ENCODE data around the gene RPN2. TPM values are rescaled to one million over a fixed set of nuclear protein-coding genes. Genes with fewer than 3 reads are reported as not detected.
A peak's percentile ranks its signal among the peaks of the same experiment; 100 is the strongest.

The RPN2 gene
- total RNA-seq, 2 donors from 2014 or later = 118 to 142 TPM

GRCh38 chr20:37204056-37204455 is 24.9 kb downstream of the RPN2 start:
- intact Hi-C loops (cut with DNase I) = loop anchor here in 1 of 2 donors (5.0 to 10.0 kb wide), 2 partner anchors 61 to 328 kb away; partner anchors contain the start of gene GHRH
- no peak for DNase-seq
- peak in 1 of 2 donors; percentile 71 for ATAC-seq

GRCh38 chr20:37205130-37205529 is 26.0 kb downstream of the RPN2 start:
- intact Hi-C loops (cut with DNase I) = loop anchor here in 1 of 2 donors (10.0 kb wide), 1 partner anchor 60 kb away; the partner anchor contains the start of gene GHRH
- DNase-seq = no peak
- no peak for ATAC-seq

- DNase-seq (no peak), ATAC-seq (no peak)
- intact Hi-C loops (cut with DNase I) = loop anchor here in 1 of 2 donors (10.0 kb wide), 1 partner anchor 59 kb away; the partner anchor contains the start of gene GHRH
Measured at GRCh38 chr20:37205794-37206193, 26.7 kb downstream of the RPN2 start.

- DNase-seq = no peak
- no peak for ATAC-seq
- intact Hi-C loops (cut with DNase I) = loop anchor here in 1 of 2 donors (10.0 kb wide), 1 partner anchor 58 kb away; the partner anchor contains the start of gene GHRH
Measured at GRCh38 chr20:37207171-37207570, 28.0 kb downstream of the RPN2 start.

GRCh38 chr20:37209193-37209592 is 30.1 kb downstream of the RPN2 start:
- ATAC-seq (no peak), DNase-seq (no peak)
- intact Hi-C loops (cut with DNase I) = loop anchor here in 1 of 2 donors (10.0 kb wide), 1 partner anchor 56 kb away; the partner anchor contains the start of gene GHRH

GRCh38 chr20:37209661-37210314 is 30.7 kb downstream of the RPN2 start:
- intact Hi-C loops (cut with DNase I) = loop anchor here in 1 of 2 donors (10.0 kb wide), 1 partner anchor 55 kb away; the partner anchor contains the start of gene GHRH
- ATAC-seq (no peak), DNase-seq (no peak)

- DNase-seq (no peak), ATAC-seq (no peak)
- intact Hi-C loops (cut with DNase I) = no loop called here
Measured at GRCh38 chr20:37218441-37218840, 39.3 kb downstream of the RPN2 start.

GRCh38 chr20:37218976-37219375 is 39.8 kb downstream of the RPN2 start:
- intact Hi-C loops (cut with DNase I) = no loop called here
- DNase-seq (no peak), ATAC-seq (no peak)

- no peak for ATAC-seq
- no peak for DNase-seq
- intact Hi-C loops (cut with DNase I) = no loop called here
Measured at GRCh38 chr20:37219751-37220668, 40.9 kb downstream of the RPN2 start.

- intact Hi-C loops (cut with DNase I) = no loop called here
- peak in 1 of 2 donors; percentile 68 for ATAC-seq
Measured at GRCh38 chr20:37220731-37221130, 41.6 kb downstream of the RPN2 start.

GRCh38 chr20:37222086-37222485 is 43.0 kb downstream of the RPN2 start:
- DNase-seq = no peak
- no peak for ATAC-seq
- intact Hi-C loops (cut with DNase I) = no loop called here

More at GRCh38 chr20:37220731-37221130, 41.6 kb downstream of the RPN2 start:
- no peak for DNase-seq

- DNase-seq (no peak), ATAC-seq (peak in 1 of 2 donors; percentile 91)
- intact Hi-C loops (cut with DNase I) = no loop called here
Measured at GRCh38 chr20:37223053-37223452, 43.9 kb downstream of the RPN2 start.

- ATAC-seq (no peak), DNase-seq (no peak)
- intact Hi-C loops (cut with DNase I) = no loop called here
Measured at GRCh38 chr20:37225146-37225545, 46.0 kb downstream of the RPN2 start.

GRCh38 chr20:37226889-37227288 is 47.8 kb downstream of the RPN2 start:
- DNase-seq (peak; percentile 49), ATAC-seq (peak; percentile 68 to 78)
- intact Hi-C loops (cut with DNase I) = no loop called here

GRCh38 chr20:37228082-37228481 is 49.0 kb downstream of the RPN2 start:
- intact Hi-C loops (cut with DNase I) = no loop called here
- ATAC-seq = peak; percentile 45 to 53
- DNase-seq = no peak

- intact Hi-C loops (cut with DNase I) = no loop called here
- ATAC-seq (peak; percentile 39 to 63), DNase-seq (no peak)
Measured at GRCh38 chr20:37228656-37229055, 49.5 kb downstream of the RPN2 start.

GRCh38 chr20:37229357-37229756 is 50.2 kb downstream of the RPN2 start:
- intact Hi-C loops (cut with DNase I) = no loop called here
- ATAC-seq (no peak), DNase-seq (no peak)

GRCh38 chr20:37230200-37230599 is 51.1 kb downstream of the RPN2 start:
- intact Hi-C loops (cut with DNase I) = no loop called here

GRCh38 chr20:37231947-37232630 is 53.0 kb downstream of the RPN2 start:
- intact Hi-C loops (cut with DNase I) = no loop called here
- no peak for ATAC-seq
- no peak for DNase-seq

More at GRCh38 chr20:37230200-37230599, 51.1 kb downstream of the RPN2 start:
- no peak for DNase-seq
- no peak for ATAC-seq

Data from left cardiac atrium (tissue), 4 donors.